Measurements from ENCODE around the gene CARD11.

The CARD11 gene

GRCh38 chr7:2869981-2870380 lies 173.7 kb downstream of the CARD11 start:
- H3K4me3 ChIP-seq (ENCODE audit: control insufficient read depth in 1 of 7, extremely low read depth in 1 of 7, insufficient read depth in 4 of 7, low read depth in 2 of 7, low read length in 6 of 7), result peak overlapping the region in 5 of 7 experiments; percentile 32 to 70 (median 53)
- peaks cover 0 to 47% (median 43%) of the 10 kb centered on the region in 4 experiments for H3K4me1 ChIP-seq (ENCODE audit: control extremely low read depth in 1 of 4, control insufficient read depth in 4 of 4, insufficient read depth in 4 of 4, low read length in 3 of 4)
- POLR2A ChIA-PET, result interaction anchor here (1.2 kb wide), 1 partner anchor 24 kb away, joined by 3 read pairs; no protein-coding TSS in a partner anchor
- CTCF ChIA-PET, result interaction anchor here (1.1 kb wide), 1 partner anchor 221 kb away, joined by 3 read pairs; no protein-coding TSS in a partner anchor
- peaks cover 0 to 2% (median 0%) of the 10 kb centered on the region in 4 experiments for H3K36me3 ChIP-seq (ENCODE audit: control insufficient read depth in 4 of 4, insufficient read depth in 4 of 4, low read length in 3 of 4)
- DNase-seq, result peak in 1 of 3 donors; percentile 39
- H3K27me3 ChIP-seq (replicated peaks in 2 of 5; ENCODE audit: control insufficient read depth in 4 of 5, insufficient read depth in 5 of 5, low read length in 4 of 5), result no peaks in the 10 kb centered on the region
- H3K27ac ChIP-seq (ENCODE audit: insufficient read depth in 1 of 2, low read depth in 1 of 2, low read length in 2 of 2, poor library complexity in 1 of 2, severe bottlenecking in 2 of 2), result peak overlapping the region in 1 of 2 experiments; percentile 36
- no peaks in the 10 kb centered on the region for H3K9me3 ChIP-seq (ENCODE audit: control extremely low read depth in 1 of 5, control insufficient read depth in 4 of 5, insufficient read depth in 2 of 5, low read depth in 1 of 5, low read length in 4 of 5)
- 70% methylated on average over 8 of the region's 15 CpGs for WGBS (ENCODE audit: insufficient coverage)

- Histone ChIP-seq H3K4me3 (ENCODE audit: control insufficient read depth in 1 of 7, extremely low read depth in 1 of 7, insufficient read depth in 4 of 7, low read depth in 2 of 7, low read length in 6 of 7) (no peak overlapping the region), H3K27ac (ENCODE audit: insufficient read depth in 1 of 2, low read depth in 1 of 2, low read length in 2 of 2, poor library complexity in 1 of 2, severe bottlenecking in 2 of 2) (no peak overlapping the region), H3K4me1 (ENCODE audit: control extremely low read depth in 1 of 4, control insufficient read depth in 4 of 4, insufficient read depth in 4 of 4, low read length in 3 of 4) (peaks cover 3 to 53% (median 40%) of the 10 kb centered on the region in 4 experiments), H3K36me3 (ENCODE audit: control insufficient read depth in 4 of 4, insufficient read depth in 4 of 4, low read length in 3 of 4) (peaks cover 0 to 2% (median 0%) of the 10 kb centered on the region in 4 experiments), H3K9me3 (ENCODE audit: control extremely low read depth in 1 of 5, control insufficient read depth in 4 of 5, insufficient read depth in 2 of 5, low read depth in 1 of 5, low read length in 4 of 5) (no peaks in the 10 kb centered on the region), H3K27me3 (replicated peaks in 2 of 5; ENCODE audit: control insufficient read depth in 4 of 5, insufficient read depth in 5 of 5, low read length in 4 of 5) (no peaks in the 10 kb centered on the region)
- WGBS (ENCODE audit: insufficient coverage), result 63% methylated on average over 3 of the region's 3 CpGs
- ChIA-PET POLR2A (no interaction called here), CTCF (interaction anchor here (0.9 to 5.2 kb wide), 7 partner anchors 9 to 289 kb away, joined by 3 to 35 read pairs (median 9); no protein-coding TSS in a partner anchor)
- no peak for DNase-seq
Observed at GRCh38 chr7:2866601-2867000, 177.1 kb downstream of the CARD11 start.

- Histone ChIP-seq H3K4me3 (ENCODE audit: control insufficient read depth in 1 of 7, extremely low read depth in 1 of 7, insufficient read depth in 4 of 7, low read depth in 2 of 7, low read length in 6 of 7) (no peak overlapping the region), H3K36me3 (ENCODE audit: control insufficient read depth in 4 of 4, insufficient read depth in 4 of 4, low read length in 3 of 4) (peaks cover 0 to 4% (median 0%) of the 10 kb centered on the region in 4 experiments), H3K9me3 (ENCODE audit: control extremely low read depth in 1 of 5, control insufficient read depth in 4 of 5, insufficient read depth in 2 of 5, low read depth in 1 of 5, low read length in 4 of 5) (no peaks in the 10 kb centered on the region), H3K4me1 (ENCODE audit: control extremely low read depth in 1 of 4, control insufficient read depth in 4 of 4, insufficient read depth in 4 of 4, low read length in 3 of 4) (peaks cover 3 to 39% (median 26%) of the 10 kb centered on the region in 4 experiments), H3K27ac (ENCODE audit: insufficient read depth in 1 of 2, low read depth in 1 of 2, low read length in 2 of 2, poor library complexity in 1 of 2, severe bottlenecking in 2 of 2) (no peak overlapping the region), H3K27me3 (replicated peaks in 2 of 5; ENCODE audit: control insufficient read depth in 4 of 5, insufficient read depth in 5 of 5, low read length in 4 of 5) (no peaks in the 10 kb centered on the region)
- POLR2A ChIA-PET, result interaction anchor here (0.6 to 1.2 kb wide), 2 partner anchors 131 to 144 kb away, joined by 4 to 7 read pairs; no protein-coding TSS in a partner anchor
- WGBS (ENCODE audit: insufficient coverage), result 67% methylated on average over 14 of the region's 17 CpGs
- CTCF ChIA-PET, result interaction anchor here (0.5 to 5.2 kb wide), 26 partner anchors 10 to 535 kb away, joined by 3 to 35 read pairs (median 4); no protein-coding TSS in a partner anchor
- DNase-seq, result peak; percentile 85 to 91 (median 86)
Observed at GRCh38 chr7:2864999-2865670, 178.5 kb downstream of the CARD11 start.

- H3K9me3 ChIP-seq (ENCODE audit: control extremely low read depth in 1 of 5, control insufficient read depth in 4 of 5, insufficient read depth in 2 of 5, low read depth in 1 of 5, low read length in 4 of 5), result no peaks in the 10 kb centered on the region
- ChIA-PET POLR2A (interaction anchor here (1.2 kb wide), 1 partner anchor 130 kb away, joined by 4 read pairs; no protein-coding TSS in a partner anchor), CTCF (interaction anchor here (0.5 to 5.2 kb wide), 19 partner anchors 9 to 536 kb away, joined by 3 to 35 read pairs (median 5); no protein-coding TSS in a partner anchor)
- no peak overlapping the region for H3K27ac ChIP-seq (ENCODE audit: insufficient read depth in 1 of 2, low read depth in 1 of 2, low read length in 2 of 2, poor library complexity in 1 of 2, severe bottlenecking in 2 of 2)
- WGBS (ENCODE audit: insufficient coverage), result 94% methylated on average over 9 of the region's 12 CpGs
- no peak overlapping the region for H3K4me3 ChIP-seq (ENCODE audit: control insufficient read depth in 1 of 7, extremely low read depth in 1 of 7, insufficient read depth in 4 of 7, low read depth in 2 of 7, low read length in 6 of 7)
- no peak for DNase-seq
- H3K27me3 ChIP-seq (replicated peaks in 2 of 5; ENCODE audit: control insufficient read depth in 4 of 5, insufficient read depth in 5 of 5, low read length in 4 of 5), result no peaks in the 10 kb centered on the region
- peaks cover 3 to 32% (median 21%) of the 10 kb centered on the region in 4 experiments for H3K4me1 ChIP-seq (ENCODE audit: control extremely low read depth in 1 of 4, control insufficient read depth in 4 of 4, insufficient read depth in 4 of 4, low read length in 3 of 4)
- peaks cover 0 to 4% (median 0%) of the 10 kb centered on the region in 4 experiments for H3K36me3 ChIP-seq (ENCODE audit: control insufficient read depth in 4 of 4, insufficient read depth in 4 of 4, low read length in 3 of 4)
Observed at GRCh38 chr7:2864204-2864985, 179.3 kb downstream of the CARD11 start.

- peaks cover 0 to 4% (median 0%) of the 10 kb centered on the region in 4 experiments for H3K36me3 ChIP-seq (ENCODE audit: control insufficient read depth in 4 of 4, insufficient read depth in 4 of 4, low read length in 3 of 4)
- POLR2A ChIA-PET, result interaction anchor here (1.2 kb wide), 1 partner anchor 129 kb away, joined by 4 read pairs; no protein-coding TSS in a partner anchor
- 11% methylated on average over 13 of the region's 18 CpGs for WGBS (ENCODE audit: insufficient coverage)
- CTCF ChIA-PET, result interaction anchor here (0.9 to 5.2 kb wide), 10 partner anchors 14 to 536 kb away, joined by 3 to 35 read pairs (median 6); no protein-coding TSS in a partner anchor
- peaks cover 3 to 30% (median 21%) of the 10 kb centered on the region in 4 experiments for H3K4me1 ChIP-seq (ENCODE audit: control extremely low read depth in 1 of 4, control insufficient read depth in 4 of 4, insufficient read depth in 4 of 4, low read length in 3 of 4)
- H3K27me3 ChIP-seq (replicated peaks in 2 of 5; ENCODE audit: control insufficient read depth in 4 of 5, insufficient read depth in 5 of 5, low read length in 4 of 5), result no peaks in the 10 kb centered on the region
- no peak overlapping the region for H3K27ac ChIP-seq (ENCODE audit: insufficient read depth in 1 of 2, low read depth in 1 of 2, low read length in 2 of 2, poor library complexity in 1 of 2, severe bottlenecking in 2 of 2)
- H3K9me3 ChIP-seq (ENCODE audit: control extremely low read depth in 1 of 5, control insufficient read depth in 4 of 5, insufficient read depth in 2 of 5, low read depth in 1 of 5, low read length in 4 of 5), result no peaks in the 10 kb centered on the region
- DNase-seq, result peak; percentile 85 to 96 (median 94)
- H3K4me3 ChIP-seq (ENCODE audit: control insufficient read depth in 1 of 7, extremely low read depth in 1 of 7, insufficient read depth in 4 of 7, low read depth in 2 of 7, low read length in 6 of 7), result peak overlapping the region in 4 of 7 experiments; percentile 11 to 60 (median 32)
Observed at GRCh38 chr7:2863461-2864066, 180.1 kb downstream of the CARD11 start.

GRCh38 chr7:2862831-2863361 lies 180.8 kb downstream of the CARD11 start:
- 79% methylated on average over 19 of the region's 22 CpGs for WGBS (ENCODE audit: insufficient coverage)
- Histone ChIP-seq H3K4me1 (ENCODE audit: control extremely low read depth in 1 of 4, control insufficient read depth in 4 of 4, insufficient read depth in 4 of 4, low read length in 3 of 4) (peaks cover 3 to 30% (median 21%) of the 10 kb centered on the region in 4 experiments), H3K27me3 (replicated peaks in 2 of 5; ENCODE audit: control insufficient read depth in 4 of 5, insufficient read depth in 5 of 5, low read length in 4 of 5) (no peaks in the 10 kb centered on the region), H3K9me3 (ENCODE audit: control extremely low read depth in 1 of 5, control insufficient read depth in 4 of 5, insufficient read depth in 2 of 5, low read depth in 1 of 5, low read length in 4 of 5) (no peaks in the 10 kb centered on the region), H3K4me3 (ENCODE audit: control insufficient read depth in 1 of 7, extremely low read depth in 1 of 7, insufficient read depth in 4 of 7, low read depth in 2 of 7, low read length in 6 of 7) (peak overlapping the region in 2 of 7 experiments; percentile 21 to 60), H3K36me3 (ENCODE audit: control insufficient read depth in 4 of 4, insufficient read depth in 4 of 4, low read length in 3 of 4) (peaks cover 0 to 4% (median 0%) of the 10 kb centered on the region in 4 experiments), H3K27ac (ENCODE audit: insufficient read depth in 1 of 2, low read depth in 1 of 2, low read length in 2 of 2, poor library complexity in 1 of 2, severe bottlenecking in 2 of 2) (no peak overlapping the region)
- CTCF ChIA-PET, result interaction anchor here (1.6 to 1.7 kb wide), 2 partner anchors 75 to 103 kb away, joined by 3 to 6 read pairs; no protein-coding TSS in a partner anchor
- peak in 2 of 3 donors; percentile 49 to 53 for DNase-seq
- POLR2A ChIA-PET, result no interaction called here

Data from common myeloid progenitor, CD34-positive (primary cell).